Activated CD8-positive, alpha-beta memory T cell treated with anti-CD3 and anti-CD28 coated beads, Interleukin-2, amount 50 U/mL, for 24 hours (primary cell): Measurements from ENCODE around the gene JPT1.
"Not testable (repeated sequence)": the region's sequence is repeated elsewhere in the genome, so short reads cannot be mapped to it uniquely, and the experiment has no call there.

Source experiments
- DNase-seq: peaks from one replicate; pipeline ENCODE4 v3.0.0-alpha.2; 2020; ENCODE audit errors: extremely low read depth

JPT1 gene

DNA sequence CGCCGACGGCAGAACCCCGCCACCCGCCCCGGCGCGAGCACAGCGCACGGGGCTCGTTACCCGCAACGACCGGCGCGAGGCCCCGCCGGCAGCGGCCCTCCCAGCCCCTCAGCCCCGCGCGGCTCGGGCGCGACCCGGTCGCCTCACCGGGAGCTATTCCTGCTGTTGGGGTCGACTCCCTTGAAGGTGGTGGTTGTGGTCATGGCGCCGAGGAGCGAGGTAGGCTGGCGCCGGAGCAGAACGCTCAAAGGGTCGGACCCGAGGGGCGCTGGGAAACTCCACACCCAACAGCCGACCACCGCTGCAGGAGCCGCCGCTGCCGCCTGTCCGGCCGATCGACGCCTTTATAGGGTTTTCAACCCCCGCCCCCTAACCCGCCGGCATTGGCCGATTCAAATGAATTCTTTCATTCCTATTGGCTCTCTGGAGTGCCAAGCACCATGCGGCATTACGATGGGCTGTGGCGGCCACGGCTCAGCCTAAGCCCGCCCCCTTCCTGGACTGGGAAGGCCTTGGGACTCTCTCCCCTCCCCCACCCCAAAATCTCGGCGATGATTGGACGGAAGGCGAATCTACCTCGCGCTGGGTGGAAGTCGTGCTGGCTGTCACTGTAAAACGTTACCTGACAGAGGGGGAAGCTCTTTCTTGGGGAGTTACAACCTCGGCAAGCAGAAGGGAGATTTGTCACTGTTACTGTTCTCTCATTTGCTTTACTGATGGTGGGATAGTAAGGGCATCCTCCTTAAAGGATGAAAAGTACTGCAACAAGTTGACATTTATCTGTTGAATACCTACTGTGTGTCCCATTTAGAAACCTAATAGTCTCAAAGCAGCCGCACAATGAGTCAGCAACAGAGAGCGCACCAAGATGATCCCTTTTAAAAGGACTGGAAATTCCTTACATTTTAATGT lies at the start of gene JPT1:
TSS of gene JPT1 (minus strand) at position 318 of the 912 bp plus-strand sequence. CDS start at position 203, 115 bp downstream.
- peak; percentile 93 for DNase-seq

DNA sequence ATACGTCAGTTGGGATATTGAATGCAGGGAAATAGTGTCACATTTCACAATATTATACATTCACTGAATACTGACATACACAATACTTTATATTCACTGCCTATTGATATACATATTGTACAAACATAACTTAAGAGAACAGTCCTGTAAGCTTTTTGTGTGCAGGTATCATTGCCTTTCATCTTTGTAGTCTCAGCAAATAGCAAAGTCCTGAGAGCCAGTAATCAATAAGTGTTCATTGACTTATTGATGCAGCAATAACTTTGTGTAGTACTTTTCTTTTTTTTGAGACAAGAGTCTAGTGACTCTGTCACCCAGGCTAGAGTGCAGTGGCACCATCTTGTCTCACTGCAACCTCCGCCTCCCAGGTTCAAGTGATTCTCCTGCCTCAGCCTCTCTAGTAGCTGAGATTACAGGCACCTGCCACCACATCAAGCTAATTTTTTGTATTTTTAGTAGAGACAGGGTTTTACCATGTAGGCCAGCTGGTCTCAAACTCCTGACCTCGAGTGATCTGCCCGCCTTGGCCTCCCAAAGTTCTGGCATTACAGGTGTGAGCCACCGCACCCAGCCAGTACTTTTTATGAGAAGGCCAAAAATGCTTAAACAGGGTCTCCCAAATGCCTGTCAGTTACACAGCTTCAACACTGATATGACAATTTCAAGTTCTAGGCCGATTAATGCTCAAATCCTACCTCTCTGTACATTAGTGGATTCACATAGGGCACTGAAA lies 45.7 kb upstream of the JPT1 start:
- no peak for DNase-seq

- DNase-seq = no peak
These were observed 40.6 kb upstream of the JPT1 start for GRCh38 chr17:75194879-75195278.

GRCh38 chr17:75191584-75191983 lies 37.3 kb upstream of the JPT1 start:
- DNase-seq = no peak

DNA sequence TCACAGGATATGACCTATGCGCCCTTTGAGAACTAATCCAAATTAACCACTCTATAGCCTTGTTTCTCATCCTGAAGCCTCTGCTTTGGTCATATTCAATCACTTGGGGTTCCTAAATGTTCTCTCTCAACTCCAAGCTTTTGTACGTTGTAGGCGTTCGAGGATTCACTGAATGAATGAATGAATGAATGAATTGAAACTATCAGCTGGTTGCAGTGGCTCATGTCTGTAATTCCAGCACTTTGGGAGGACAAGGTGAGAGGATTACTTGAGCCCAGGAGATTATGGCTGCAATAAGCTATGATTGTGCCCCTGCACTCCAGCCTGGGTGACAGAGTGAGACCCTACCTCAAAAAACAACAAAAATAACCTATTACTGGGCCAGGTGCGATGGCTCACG lies 34.3 kb upstream of the JPT1 start:
- no peak for DNase-seq

DNA sequence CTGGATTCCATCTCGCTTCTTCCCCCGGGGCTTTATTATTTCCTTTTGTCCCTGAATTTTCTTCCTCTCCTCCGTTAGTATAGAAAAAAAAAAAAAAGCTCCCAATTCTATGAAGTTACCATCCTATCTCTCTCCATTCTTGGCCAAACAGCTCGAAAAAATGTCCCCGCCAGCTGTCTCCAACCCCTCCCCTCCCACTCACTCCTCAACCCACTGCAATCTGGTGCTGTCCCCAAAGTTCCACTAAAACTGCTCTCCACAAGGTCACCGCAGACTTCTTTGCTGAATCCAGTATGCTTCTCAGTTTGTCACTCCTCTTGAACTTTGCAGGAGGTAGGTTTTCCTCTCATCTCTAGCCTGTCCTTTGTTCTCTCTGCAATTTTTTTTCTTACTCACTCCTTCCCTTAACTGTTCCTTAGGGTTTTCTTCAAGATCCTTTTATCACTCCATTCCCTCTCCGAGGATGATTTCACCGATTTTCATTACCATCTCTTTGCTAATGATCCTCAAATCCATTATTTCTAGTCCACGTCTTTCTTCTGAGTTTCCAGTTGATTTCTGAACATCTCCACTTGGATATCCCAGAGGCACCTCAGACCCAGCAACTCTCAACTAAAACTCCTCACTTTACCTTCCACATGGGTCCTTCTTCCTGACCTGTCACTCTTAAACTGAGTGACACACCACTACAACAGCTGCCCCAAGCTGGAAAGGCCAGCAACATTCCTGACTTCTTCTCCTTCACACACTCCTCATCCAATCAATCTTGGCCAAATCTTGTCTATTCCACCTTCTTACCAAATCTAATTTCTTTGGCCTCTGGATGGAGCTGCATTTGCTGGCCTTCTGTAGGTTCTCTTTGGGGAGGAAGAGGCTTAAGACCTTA lies 29.9 kb upstream of the JPT1 start:
- no peak for DNase-seq

DNA sequence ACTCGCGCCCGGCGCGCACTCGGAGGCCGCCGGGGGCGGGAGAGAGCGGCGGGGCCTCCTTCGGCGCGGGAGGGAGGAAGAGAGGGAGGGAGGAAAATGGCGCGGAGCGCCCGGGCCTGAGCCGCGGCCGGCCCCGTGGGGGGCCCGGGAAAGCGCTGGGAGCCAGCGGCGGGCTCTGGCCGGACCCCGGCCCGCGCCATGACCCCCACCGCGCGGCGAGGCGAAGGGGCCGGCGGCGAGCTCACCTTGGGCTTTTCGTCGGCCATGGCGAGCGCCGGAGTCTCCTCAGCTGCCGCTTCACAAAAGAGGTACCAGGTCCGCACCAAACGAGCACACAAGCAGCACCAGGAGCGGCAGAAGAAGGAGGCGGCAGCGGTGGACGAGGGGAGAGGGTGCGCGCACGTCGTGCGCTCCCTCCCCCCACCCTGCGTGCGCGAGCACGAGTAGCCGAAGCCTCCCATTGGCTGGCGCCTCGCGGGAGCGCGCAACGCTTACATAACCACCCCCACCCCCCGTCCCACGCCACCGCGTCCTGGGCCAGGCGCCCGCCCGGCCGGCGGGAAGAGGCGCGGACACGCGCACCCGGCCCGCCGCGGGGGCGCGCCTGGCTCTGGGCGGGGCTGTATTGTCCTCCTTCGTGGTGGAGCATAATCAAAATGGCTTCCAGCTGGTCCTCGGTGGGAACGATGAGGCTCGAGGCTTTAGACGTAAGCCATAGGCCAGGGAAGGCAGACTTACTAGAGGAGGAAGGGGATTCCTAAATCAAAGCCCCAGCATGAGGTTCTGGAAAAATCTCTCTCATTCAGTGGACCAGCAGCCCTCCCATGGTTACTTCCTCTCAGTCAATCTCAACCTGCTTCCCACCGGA lies 28.5 kb upstream of the JPT1 start, which contains the start of gene SUMO2:
TSS of gene SUMO2 (minus strand) at position 391 of the 868 bp plus-strand sequence. CDS start at position 266, 125 bp downstream.
- DNase-seq = peak; percentile 85

- no peak for DNase-seq
These were observed 27.9 kb upstream of the JPT1 start for GRCh38 chr17:75182319-75182568.

DNA sequence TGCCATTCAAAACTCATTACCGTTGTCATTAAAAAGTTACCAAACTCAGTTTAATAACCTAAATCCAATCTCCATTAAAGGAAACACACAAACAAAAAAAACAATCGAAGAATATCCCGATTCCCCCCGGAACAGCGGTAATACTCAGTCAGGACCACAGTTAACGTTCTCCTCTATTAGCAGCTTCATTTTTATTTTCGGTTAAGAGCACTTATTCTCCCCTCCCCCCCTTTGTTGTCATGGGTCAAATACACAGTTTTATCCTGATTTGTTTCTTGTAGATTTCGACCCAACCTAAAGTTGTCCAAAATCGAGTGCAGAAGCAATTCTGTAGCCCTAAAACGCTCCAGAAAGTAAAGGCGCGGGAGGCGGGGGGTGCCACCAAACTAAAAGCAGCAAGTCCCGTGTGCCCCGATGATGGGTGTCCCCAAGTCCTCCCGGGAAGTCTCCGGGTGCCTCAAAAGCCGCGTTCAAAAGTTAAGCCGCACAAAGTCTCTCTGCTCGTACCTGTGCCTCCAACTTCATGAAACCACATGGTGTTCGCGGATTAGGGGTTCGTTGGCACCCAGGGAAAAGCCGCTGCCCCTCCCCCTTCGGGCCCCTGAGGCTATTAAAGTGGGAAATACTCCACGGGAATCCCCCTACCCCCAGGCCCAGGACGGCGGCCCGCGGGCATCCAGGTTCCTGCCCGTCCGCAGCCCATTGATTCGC lies 27.5 kb upstream of the JPT1 start:
- DNase-seq = no peak

DNA sequence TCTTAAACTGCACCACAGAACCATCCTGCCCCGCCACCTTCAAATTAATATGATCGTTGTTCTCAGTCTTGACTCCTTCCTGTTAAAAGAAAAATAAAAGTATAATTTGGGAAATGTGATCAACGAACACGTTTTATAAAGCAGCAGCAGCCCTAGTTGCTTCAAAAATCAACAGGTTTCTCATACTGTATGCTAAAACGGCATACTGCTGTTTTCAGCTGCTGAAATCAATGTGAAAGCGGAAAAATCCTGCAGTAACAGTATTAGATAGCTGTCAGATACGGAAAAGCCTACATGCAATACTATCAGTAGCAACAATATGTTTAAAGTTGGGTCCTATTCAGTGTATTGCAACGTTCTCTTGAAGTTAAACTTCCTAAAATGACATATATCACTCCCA lies 26.8 kb upstream of the JPT1 start:
- DNase-seq = no peak

GRCh38 chr17:75178453-75178852 lies 24.1 kb upstream of the JPT1 start:
- no peak for DNase-seq

DNA sequence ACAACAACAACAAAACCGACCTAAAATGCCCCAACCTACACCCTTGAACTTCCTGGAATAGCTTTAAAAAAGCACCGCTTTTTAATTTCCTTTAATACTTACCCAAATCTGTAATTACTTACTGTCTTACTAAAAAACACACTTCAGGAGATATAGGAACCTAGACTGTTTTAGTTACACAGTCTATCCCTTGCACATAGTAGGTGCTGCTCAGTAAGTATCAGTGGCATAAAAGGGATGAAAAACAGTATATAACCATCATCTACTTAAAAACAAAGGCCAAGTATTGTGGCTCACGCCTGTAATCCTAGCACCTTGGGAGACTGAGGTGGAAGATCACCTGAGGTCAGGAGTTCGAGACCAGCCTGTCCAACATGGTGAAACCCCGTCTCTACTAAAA lies 22.3 kb upstream of the JPT1 start:
- no peak for DNase-seq

DNA sequence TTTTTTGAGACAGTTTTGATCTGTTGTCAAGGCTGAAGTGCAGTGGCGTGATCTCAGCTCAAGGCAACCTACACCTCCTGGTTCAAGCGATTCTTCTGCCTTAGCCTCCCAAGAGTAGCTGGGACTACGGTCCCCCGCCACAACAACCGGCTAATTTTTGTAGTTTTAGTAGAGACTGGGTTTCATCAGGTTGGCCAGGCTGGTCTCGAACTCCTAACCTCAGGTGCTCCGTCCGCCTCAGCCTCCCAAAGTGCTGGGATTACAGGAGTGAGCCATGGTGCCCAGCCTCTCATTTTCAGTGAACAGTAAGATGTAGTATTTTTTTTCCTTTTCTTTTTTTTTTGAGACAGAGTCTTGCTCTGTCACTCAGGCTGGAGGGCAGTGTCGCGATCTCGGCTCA lies 20.7 kb upstream of the JPT1 start:
- DNase-seq = no peak

GRCh38 chr17:75173526-75173925 lies 19.2 kb upstream of the JPT1 start:
- no peak for DNase-seq

DNA sequence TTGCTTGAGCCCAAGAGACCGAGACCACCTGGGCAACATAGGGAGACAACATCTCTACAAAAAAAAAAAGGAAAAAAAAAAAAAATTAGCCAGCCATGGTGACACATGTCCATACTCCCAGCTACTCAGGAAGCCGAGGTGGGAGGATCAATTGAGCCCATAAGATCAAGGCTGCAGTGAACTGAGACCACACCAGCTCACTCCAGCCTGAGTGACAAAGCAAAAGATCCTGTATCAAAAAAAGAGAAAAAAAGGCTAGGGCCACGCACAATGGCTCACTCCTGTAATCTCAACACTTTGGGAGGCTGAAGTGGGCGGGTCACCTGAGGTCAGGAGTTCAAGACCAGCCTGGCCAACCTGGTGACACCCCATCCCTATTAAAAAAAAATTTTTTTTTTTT lies 14.7 kb upstream of the JPT1 start:
- DNase-seq = no peak

- not testable (repeated sequence) for DNase-seq
These were observed 10.3 kb upstream of the JPT1 start for GRCh38 chr17:75164606-75165005.

- DNase-seq = no peak
These were observed 8.8 kb upstream of the JPT1 start for GRCh38 chr17:75163074-75163473.

- no peak for DNase-seq
These were observed 5.9 kb upstream of the JPT1 start for GRCh38 chr17:75160211-75160610.

GRCh38 chr17:75159196-75160031 lies 5.1 kb upstream of the JPT1 start:
- no peak for DNase-seq

DNA sequence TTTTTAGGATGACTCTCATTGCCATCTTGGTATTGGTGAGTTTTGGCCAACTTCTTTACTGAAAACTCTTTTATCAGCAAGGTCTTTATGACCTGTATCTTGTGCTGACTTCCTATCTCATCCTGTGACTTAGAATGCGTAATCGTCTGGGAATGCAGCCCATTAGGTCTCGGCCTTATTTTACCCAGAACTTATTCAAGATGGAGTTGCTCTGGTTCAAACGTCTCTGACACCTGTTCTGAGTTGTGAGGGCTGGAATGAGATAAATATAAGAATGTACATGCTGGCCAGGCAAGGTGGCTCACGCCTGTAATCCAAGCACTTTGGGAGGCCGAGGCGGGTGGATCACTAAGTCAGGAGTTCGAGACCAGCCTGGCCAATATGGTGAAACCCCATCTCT lies 4.2 kb upstream of the JPT1 start:
- not testable (repeated sequence) for DNase-seq
